HG03175 (cell line): ENCODE data around the gene LRRC66.

Experiments
- ATAC-seq: cut with Tn5 transposase; IDR thresholded peaks from one replicate; pipeline ENCODE4 v1.9.1; 2021; ENCODE audit warnings: mild to moderate bottlenecking, moderate library complexity; ENCODE audit not compliant: unreplicated experiment

The LRRC66 gene

GRCh38 chr4:52012651-52013050 is 7.5 kb downstream of the LRRC66 start:
- ATAC-seq, result no peak

GRCh38 chr4:52010986-52011385 is 9.2 kb downstream of the LRRC66 start:
- ATAC-seq, result no peak

GRCh38 chr4:52006887-52007286 is 13.3 kb downstream of the LRRC66 start:
- ATAC-seq, result no peak

GRCh38 chr4:52005604-52006273 is 14.4 kb downstream of the LRRC66 start:
- ATAC-seq, result no peak

- ATAC-seq, result no peak
Measured at GRCh38 chr4:52004414-52004813, 15.7 kb downstream of the LRRC66 start.

GRCh38 chr4:52001616-52002015 is 18.5 kb downstream of the LRRC66 start:
- ATAC-seq, result no peak

GRCh38 chr4:51999250-51999649 is 20.9 kb downstream of the LRRC66 start:
- no peak for ATAC-seq

- ATAC-seq, result no peak
Measured at GRCh38 chr4:51998837-51999236, 21.3 kb downstream of the LRRC66 start.

- no peak for ATAC-seq
Measured at GRCh38 chr4:51997647-51998046, 22.5 kb downstream of the LRRC66 start.

GRCh38 chr4:51995647-51996220 is 24.4 kb downstream of the LRRC66 start:
- ATAC-seq, result no peak

- ATAC-seq, result no peak
Measured at GRCh38 chr4:51965862-51966261, 54.3 kb downstream of the LRRC66 start.

- no peak for ATAC-seq
Measured at GRCh38 chr4:51963841-51964517, 56.2 kb downstream of the LRRC66 start.

GRCh38 chr4:51960486-51960885 is 59.7 kb downstream of the LRRC66 start:
- ATAC-seq, result no peak

- no peak for ATAC-seq
Measured at GRCh38 chr4:51958199-51958968, 61.8 kb downstream of the LRRC66 start.
